Endothelial cell of umbilical vein (primary cell): ENCODE results near the gene FPR1. TPM values are rescaled to one million over a fixed set of nuclear protein-coding genes. Genes with fewer than 3 reads are reported as not detected.
"Not testable (repeated sequence)": the region's sequence is repeated elsewhere in the genome, so short reads cannot be mapped to it uniquely, and the experiment has no call there.

ENCODE experiments used
- BruUV-seq: library from RNA; stranded (reverse); fragments of 400-500 nt; replicated peaks from 2 replicates; lab custom pipeline; 2021; lab: Mats Ljungman, UMichigan
- CTCF ChIA-PET: fragments of 300-600, 350-600 bp; sonication (Branson Sonifier 250); formaldehyde crosslinking; loops from one replicate; lab custom pipeline; 2021; ENCODE audit warnings: antibody characterized with exemption, inconsistent platforms; lab: Charles Lee
- POLR2A ChIA-PET: fragments of 300-600, 350-600 bp; sonication (Branson Sonifier 250); formaldehyde crosslinking; loops from one replicate; lab custom pipeline; 2021; ENCODE audit warnings: antibody characterized with exemption, inconsistent platforms; lab: Charles Lee
- DNase-seq: peaks from one replicate; pipeline ENCODE4 v3.0.0-alpha.2; 2011; ENCODE audit warnings: low read depth, low spot score
- FAIRE-seq: peaks from 2 replicates; lab custom pipeline; 2011; peaks lifted over from hg19 to GRCh38; lab: Jason Lieb, UNC
- H2AFZ ChIP-seq: 2 replicates; pipeline ENCODE4 v1.6.0; 2012; ENCODE audit warnings: low read depth, low read length, control low read depth, inconsistent platforms
- H3K27ac ChIP-seq: 2 replicates; pipeline ENCODE4 v1.5.1; 2011; ENCODE audit warnings: low read depth, mild to moderate bottlenecking, control low read depth, low read length, moderate library complexity; ENCODE audit not compliant: insufficient read depth
- H3K27me3 ChIP-seq, 2 experiments: 2 replicates each; pipeline versions ENCODE4 v1.6.0 to v1.6.1; 2011; ENCODE audit warnings: low read length in 2 of 2, mixed read lengths in 1 of 2; ENCODE audit not compliant: control insufficient read depth in 2 of 2, insufficient read depth in 2 of 2
- H3K36me3 ChIP-seq, 2 experiments: 2 replicates in 1 of 2; 3 replicates in 1 of 2; pipeline ENCODE4 v1.5.1; 2011; ENCODE audit warnings: low read length in 2 of 2, mild to moderate bottlenecking in 1 of 2, moderate library complexity in 1 of 2; ENCODE audit not compliant: control insufficient read depth in 2 of 2, insufficient read depth in 2 of 2; ENCODE audit errors: extremely low read depth in 1 of 2
- H3K4me1 ChIP-seq: 3 replicates; pipeline ENCODE4 v1.5.1; 2011; ENCODE audit warnings: mild to moderate bottlenecking, low read length; ENCODE audit not compliant: control insufficient read depth, insufficient read depth; ENCODE audit errors: extremely low read depth
- H3K4me2 ChIP-seq: 2 replicates; pipeline ENCODE4 v1.6.1; 2011; ENCODE audit warnings: low read length, control low read depth, mixed read lengths; ENCODE audit not compliant: insufficient read depth
- H3K4me3 ChIP-seq, 3 experiments: fragments of 200-600 bp in 1 of 3; sonication (generic), shearing (Covaris generic) in 1 of 3; replicated peaks in 1 of 3; 2 replicates each; pipeline ENCODE4 v1.5.1; 2011 to 2016; ENCODE audit warnings: control low read depth in 3 of 3, low read length in 3 of 3, mild to moderate bottlenecking in 2 of 3, inconsistent platforms in 1 of 3, low read depth in 1 of 3, moderate library complexity in 1 of 3; ENCODE audit not compliant: insufficient read depth in 1 of 3
- H3K79me2 ChIP-seq: 2 replicates; pipeline ENCODE4 v1.6.0; 2012; ENCODE audit warnings: low read length, inconsistent platforms; ENCODE audit not compliant: control insufficient read depth, insufficient read depth
- H3K9ac ChIP-seq: replicated peaks from 2 replicates; pipeline ENCODE3; 2011; ENCODE audit warnings: low read length, control low read depth; ENCODE audit not compliant: insufficient read depth; ENCODE audit errors: extremely low read depth
- H3K9me1 ChIP-seq: replicated peaks from 3 replicates; pipeline ENCODE4 v1.6.0; 2011; ENCODE audit warnings: mild to moderate bottlenecking, low read length; ENCODE audit not compliant: control insufficient read depth, insufficient read depth; ENCODE audit errors: extremely low read depth
- H3K9me3 ChIP-seq: replicated peaks from 2 replicates; pipeline ENCODE4 v1.5.1; 2012; ENCODE audit warnings: low read length, inconsistent platforms; ENCODE audit not compliant: control insufficient read depth, insufficient read depth
- H4K20me1 ChIP-seq: replicated peaks from 2 replicates; pipeline ENCODE3; 2011; ENCODE audit warnings: mild to moderate bottlenecking, low read length; ENCODE audit not compliant: control insufficient read depth, insufficient read depth; ENCODE audit errors: extremely low read depth
- EZH2 ChIP-seq: IDR thresholded peaks from 2 replicates; pipeline ENCODE4 v1.6.1; 2012; ENCODE audit warnings: borderline replicate concordance, low read depth, mild to moderate bottlenecking, moderate library complexity, low read length, inconsistent platforms; ENCODE audit not compliant: severe bottlenecking
- MYC ChIP-seq: IDR thresholded peaks from one replicate; pipeline ENCODE4 v1.6.1; 2011; ENCODE audit warnings: mild to moderate bottlenecking, low read depth, low read length
- POLR2A ChIP-seq: IDR thresholded peaks from 2 replicates; pipeline ENCODE4 v1.6.1; 2012; ENCODE audit warnings: low read depth, mild to moderate bottlenecking, control low read depth, low read length
- dilution Hi-C: fragments of 300-500 bp; cut with MboI; formaldehyde crosslinking; loops from one replicate; pipeline ENCODE4 v1.15.0; 2019; ENCODE audit warnings: low sequenced_read_pairs; ENCODE audit not compliant: extremely low pct_ligation_motif_present
- intact Hi-C: fragments of 100-400 bp; cut with micrococcal nuclease; formaldehyde crosslinking; loops from one replicate; pipeline ENCODE4 v1.10.0; 2022
- polyA plus RNA-seq, 4 experiments: library from polyadenylated mRNA; depleted of rRNA in 3 of 4; stranded (reverse) in 3 of 4; unstranded in 1 of 4; fragments of >200 nt; gene quantifications; 2 replicates each; pipeline versions ENCODE4 v1.2.1 to v1.2.3, GENCODE V29; 2011 to 2012; ENCODE audit warnings: missing spikeins in 1 of 4
- total RNA-seq: library from RNA; stranded (reverse); gene quantifications from 2 replicates; pipeline ENCODE4 v1.2.3, GENCODE V29; 2021
- TF ChIP-seq, protein P1 (sequence below), 2 donors: IDR thresholded peaks; 1 replicate in 1 of 2; 2 replicates in 1 of 2; pipeline ENCODE4 v1.5.1; 2011; ENCODE audit warnings: low read length in 2 of 2, mild to moderate bottlenecking in 2 of 2, moderate library complexity in 2 of 2, control low read depth in 1 of 2, inconsistent platforms in 1 of 2, low read depth in 1 of 2; ENCODE audit not compliant: insufficient read depth in 1 of 2; ENCODE audit errors: extremely low read depth in 1 of 2

The FPR1 gene
- total and polyA plus RNA-seq, 2 donors (not counting 3 experiments of a cell fraction or from before 2014, with no cell fraction given), result not detected

DNA sequence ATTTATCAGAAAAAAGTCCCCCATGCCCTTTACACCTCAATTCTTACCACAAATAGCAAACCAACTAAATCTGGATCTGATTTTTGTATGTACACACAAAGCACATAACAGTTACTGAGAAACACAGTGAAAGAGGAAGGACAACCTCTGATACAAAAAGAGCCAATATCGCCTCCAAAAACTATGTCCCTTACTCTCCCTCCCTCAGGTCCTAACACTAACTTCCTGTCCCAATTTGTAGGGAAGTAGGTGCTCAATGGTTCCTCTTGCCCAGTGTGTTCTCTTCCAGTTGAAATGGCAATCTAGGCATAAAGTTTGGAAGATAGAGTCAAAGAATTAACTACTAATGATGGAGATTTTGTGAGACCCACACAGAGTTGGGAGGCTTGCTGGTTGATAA is 27.5 kb upstream of the FPR1 start:
- H3K4me2 ChIP-seq, result no peak overlapping the region
- DNase-seq (no peak), FAIRE-seq (no peak)
- H3K79me2 ChIP-seq, result no peaks in the 10 kb centered on the region
- H3K4me1 ChIP-seq, result no peaks in the 10 kb centered on the region
- ChIA-PET CTCF (no interaction called here), POLR2A (no interaction called here)
- H4K20me1 ChIP-seq, result no peaks in the 10 kb centered on the region
- H3K27me3 ChIP-seq, result no peaks in the 10 kb centered on the region
- no peak overlapping the region for H3K4me3 ChIP-seq
- H3K9me1 ChIP-seq, result no peaks in the 10 kb centered on the region
- H3K27ac ChIP-seq, result no peak overlapping the region
- intact Hi-C loops (loop anchor here (2.0 kb wide), 3 partner anchors 122 to 458 kb away; no protein-coding TSS in a partner anchor), dilution Hi-C loops (no loop called here)
- no TSS peak for BruUV-seq
- no peaks in the 10 kb centered on the region for H3K9me3 ChIP-seq
- no peaks in the 10 kb centered on the region for H3K36me3 ChIP-seq
- TF ChIP-seq POLR2A, result no peak
- TF ChIP-seq EZH2, result no peak
- TF ChIP-seq MYC, result no peak
- H3K9ac ChIP-seq, result no peak overlapping the region
- H2AFZ ChIP-seq, result no peak overlapping the region

DNA sequence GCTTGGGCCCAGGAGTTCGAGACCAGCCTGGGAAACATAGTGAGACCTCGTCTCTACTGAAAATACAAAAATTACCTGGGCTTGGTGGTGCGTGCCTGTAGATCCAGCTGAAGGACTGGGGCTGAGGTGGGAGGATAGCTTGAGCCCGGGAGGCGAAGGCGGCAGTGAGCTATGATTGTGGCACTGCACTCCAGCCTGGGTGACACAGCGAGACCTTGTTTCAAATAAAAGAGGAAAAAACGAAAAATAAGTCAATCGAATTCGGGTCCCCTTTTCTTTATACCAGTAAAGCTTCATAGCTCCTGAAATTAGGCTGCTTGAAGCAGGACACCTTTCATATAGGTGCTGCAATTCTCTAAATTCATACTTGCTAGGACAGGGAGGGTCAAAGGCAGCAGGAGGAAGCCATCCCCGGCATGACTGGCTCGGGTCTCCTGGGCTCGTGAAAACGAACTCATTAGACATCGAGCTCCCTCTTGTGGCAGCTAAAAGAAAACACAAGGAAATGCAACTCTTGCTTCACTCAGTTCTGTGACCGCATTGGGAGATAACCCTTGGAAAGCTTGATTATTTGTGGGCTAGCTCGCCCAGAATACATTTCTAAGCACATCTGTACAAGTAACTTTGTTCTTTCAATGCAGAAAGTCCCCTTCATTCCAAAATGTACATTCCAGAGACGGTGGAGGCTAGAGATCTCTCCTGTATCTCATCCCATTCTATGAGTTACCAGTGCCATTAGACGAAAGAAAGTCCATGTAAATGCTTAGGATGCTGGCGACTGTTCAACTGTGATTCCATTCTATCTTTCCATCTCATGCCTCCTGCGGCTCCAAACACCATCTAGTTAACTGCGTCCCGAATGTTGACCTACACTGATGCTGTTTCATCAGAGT is 26.1 kb upstream of the FPR1 start:
- peak; percentile 52 for DNase-seq
- Histone ChIP-seq H3K9me1 (no peaks in the 10 kb centered on the region), H3K27ac (no peak overlapping the region), H3K36me3 (no peaks in the 10 kb centered on the region), H3K4me3 (no peak overlapping the region), H4K20me1 (no peaks in the 10 kb centered on the region), H3K4me1 (no peaks in the 10 kb centered on the region), H3K79me2 (no peaks in the 10 kb centered on the region), H2AFZ (peak overlapping the region; percentile 44), H3K9ac (no peak overlapping the region), H3K9me3 (no peaks in the 10 kb centered on the region), H3K27me3 (no peaks in the 10 kb centered on the region), H3K4me2 (no peak overlapping the region)
- dilution Hi-C loops, result no loop called here
- ChIA-PET POLR2A (no interaction called here), CTCF (interaction anchor here (0.7 to 2.3 kb wide), 32 partner anchors 9 to 459 kb away, joined by 3 to 30 read pairs (median 4); partner anchors contain the start of genes FPR1 and ZNF615)
- TF ChIP-seq, protein P1, sequence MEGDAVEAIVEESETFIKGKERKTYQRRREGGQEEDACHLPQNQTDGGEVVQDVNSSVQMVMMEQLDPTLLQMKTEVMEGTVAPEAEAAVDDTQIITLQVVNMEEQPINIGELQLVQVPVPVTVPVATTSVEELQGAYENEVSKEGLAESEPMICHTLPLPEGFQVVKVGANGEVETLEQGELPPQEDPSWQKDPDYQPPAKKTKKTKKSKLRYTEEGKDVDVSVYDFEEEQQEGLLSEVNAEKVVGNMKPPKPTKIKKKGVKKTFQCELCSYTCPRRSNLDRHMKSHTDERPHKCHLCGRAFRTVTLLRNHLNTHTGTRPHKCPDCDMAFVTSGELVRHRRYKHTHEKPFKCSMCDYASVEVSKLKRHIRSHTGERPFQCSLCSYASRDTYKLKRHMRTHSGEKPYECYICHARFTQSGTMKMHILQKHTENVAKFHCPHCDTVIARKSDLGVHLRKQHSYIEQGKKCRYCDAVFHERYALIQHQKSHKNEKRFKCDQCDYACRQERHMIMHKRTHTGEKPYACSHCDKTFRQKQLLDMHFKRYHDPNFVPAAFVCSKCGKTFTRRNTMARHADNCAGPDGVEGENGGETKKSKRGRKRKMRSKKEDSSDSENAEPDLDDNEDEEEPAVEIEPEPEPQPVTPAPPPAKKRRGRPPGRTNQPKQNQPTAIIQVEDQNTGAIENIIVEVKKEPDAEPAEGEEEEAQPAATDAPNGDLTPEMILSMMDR (IDR thresholded peaks at IDR 0.05; ENCODE audit: extremely low read depth in 1 of 2, insufficient read depth in 1 of 2, low read depth in 1 of 2, low read length in 2 of 2), result peak; percentile 63 to 69
- TF ChIP-seq POLR2A, result no peak
- intact Hi-C loops, result loop anchor here (1.0 to 2.0 kb wide), 4 partner anchors 121 to 459 kb away; no protein-coding TSS in a partner anchor
- FAIRE-seq, result peak; percentile 89
- BruUV-seq, result no TSS peak

DNA sequence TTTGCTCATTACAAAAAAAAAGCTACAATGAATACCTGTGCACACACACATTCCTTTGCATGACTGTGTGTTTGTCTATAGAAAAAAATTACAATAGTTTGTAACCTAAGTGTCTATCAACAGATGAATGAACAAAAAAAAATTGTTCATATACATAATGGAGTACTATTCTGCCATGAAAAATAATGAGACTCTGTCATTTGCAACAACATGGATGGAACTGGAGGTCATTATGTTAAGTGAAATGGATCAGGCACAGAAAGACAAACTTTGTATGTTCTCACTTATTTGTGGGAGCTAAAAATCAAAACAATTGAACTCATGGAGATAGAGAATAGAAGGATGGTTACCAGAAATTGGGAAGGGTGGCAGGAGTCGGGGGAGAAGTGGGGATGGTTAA is 24.9 kb upstream of the FPR1 start:
- H3K4me2 ChIP-seq, H3K36me3 ChIP-seq, POLR2A ChIA-PET, BruUV-seq, intact Hi-C loops, H3K9me3 ChIP-seq, H3K79me2 ChIP-seq, H3K27me3 ChIP-seq, H3K9me1 ChIP-seq, DNase-seq, H3K4me1 ChIP-seq, dilution Hi-C loops, H3K27ac ChIP-seq, H3K9ac ChIP-seq, FAIRE-seq, H3K4me3 ChIP-seq, H4K20me1 ChIP-seq, H2AFZ ChIP-seq: not testable (repeated sequence)
- CTCF ChIA-PET, result interaction anchor here (1.7 to 2.3 kb wide), 2 partner anchors 20 to 168 kb away, joined by 5 to 9 read pairs; no protein-coding TSS in a partner anchor
